HepG2 (cell line): Measurements from ENCODE around the gene NGEF. TPM values are rescaled to one million over a fixed set of nuclear protein-coding genes. Genes with fewer than 3 reads are reported as not detected.

Source experiments
- ATAC-seq: fragments of 200-7000 bp; cut with Tn5 transposase; 3 replicates; pipeline ENCODE4 v1.9.1; 2020; ENCODE audit warnings: mild to moderate bottlenecking, moderate library complexity
- BruUV-seq: library from RNA; stranded (reverse); fragments of 400-500 nt; replicated peaks from 2 replicates; lab custom pipeline; 2021; lab: Mats Ljungman, UMichigan
- CTCF ChIA-PET: fragments of 300-600 bp; formaldehyde crosslinking; extraction: SDS; loops from one replicate; lab custom pipeline; 2021; ENCODE audit warnings: low total read pairs, inconsistent platforms, low intra/inter-chr PET ratio; lab: Yijun Ruan, JAX
- POLR2A ChIA-PET: fragments of 350-600 bp; sonication (Branson Sonifier 250); formaldehyde crosslinking; loops from one replicate; lab custom pipeline; 2020; ENCODE audit warnings: antibody characterized with exemption, inconsistent platforms; lab: Yijun Ruan, JAX
- DNase-seq: peaks from one replicate; pipeline ENCODE4 v3.0.0-alpha.2; 2015; ENCODE audit warnings: low spot score
- FAIRE-seq: peaks from 3 replicates; lab custom pipeline; 2011; peaks lifted over from hg19 to GRCh38; lab: Jason Lieb, UNC
- H2AFZ ChIP-seq: one replicate; pipeline ENCODE4 v1.6.1; 2011; ENCODE audit warnings: low read length, inconsistent platforms
- H3K27ac ChIP-seq: fragments of 300-600 bp; 3 replicates; pipeline ENCODE4 v1.8.0; 2011; ENCODE audit warnings: mixed run types, mild to moderate bottlenecking, mixed read lengths, low read length, inconsistent platforms; ENCODE audit not compliant: insufficient read depth; ENCODE audit errors: extremely low read length
- H3K27me3 ChIP-seq, 2 experiments: fragments of 200-600 bp in 1 of 2; 2 replicates in 1 of 2; 3 replicates in 1 of 2; pipeline versions ENCODE4 v1.6.0 to v1.8.0; 2011; ENCODE audit warnings: low read length in 2 of 2, mild to moderate bottlenecking in 2 of 2, moderate library complexity in 2 of 2, inconsistent platforms in 1 of 2; ENCODE audit not compliant: insufficient read depth in 2 of 2, control insufficient read depth in 1 of 2
- H3K36me3 ChIP-seq, 2 experiments: fragments of 200-600 bp in 1 of 2; replicated peaks in 1 of 2; 2 replicates in 1 of 2; 3 replicates in 1 of 2; pipeline versions ENCODE4 v1.5.1 to v1.8.0; 2011; ENCODE audit warnings: low read length in 2 of 2, inconsistent platforms in 1 of 2; ENCODE audit not compliant: insufficient read depth in 2 of 2, control insufficient read depth in 1 of 2
- H3K4me1 ChIP-seq: 2 replicates; pipeline ENCODE4 v1.5.1; 2012; ENCODE audit warnings: low read length, inconsistent platforms; ENCODE audit not compliant: insufficient read depth
- H3K4me2 ChIP-seq: 2 replicates; pipeline ENCODE4 v1.6.0; 2011; ENCODE audit warnings: low read depth, low read length, inconsistent platforms
- H3K4me3 ChIP-seq, 3 experiments: fragments of 200-600 bp in 1 of 3; sonication (generic), shearing (Covaris generic) in 1 of 3; replicated peaks in 1 of 3; 2 replicates each; pipeline ENCODE4 v1.5.1; 2011 to 2016; ENCODE audit warnings: low read length in 3 of 3, inconsistent platforms in 2 of 3, low read depth in 2 of 3, mild to moderate bottlenecking in 2 of 3, control low read depth in 1 of 3, mixed read lengths in 1 of 3; ENCODE audit not compliant: insufficient read depth in 1 of 3
- H3K79me2 ChIP-seq: one replicate; pipeline ENCODE4 v1.6.1; 2011; ENCODE audit warnings: low read length, inconsistent platforms; ENCODE audit not compliant: insufficient read depth
- H3K9ac ChIP-seq: 2 replicates; pipeline ENCODE4 v1.6.0; 2011; ENCODE audit warnings: mild to moderate bottlenecking, low read depth, low read length, inconsistent platforms; ENCODE audit not compliant: insufficient read depth
- H3K9me3 ChIP-seq: 2 replicates; pipeline ENCODE4 v1.5.1; 2012; ENCODE audit warnings: mild to moderate bottlenecking, low read length
- H4K20me1 ChIP-seq: 2 replicates; pipeline ENCODE4 v1.6.0; 2011; ENCODE audit warnings: inconsistent platforms, mild to moderate bottlenecking, low read length, moderate library complexity; ENCODE audit not compliant: insufficient read depth
- CENPBD1 ChIP-seq: sonication (generic); formaldehyde crosslinking; IDR thresholded peaks from 2 replicates; pipeline ENCODE4 v1.8.0; 2022; ENCODE audit warnings: missing genetic modification reagents, low read depth, mild to moderate bottlenecking, borderline replicate concordance
- FOXJ3 ChIP-seq: sonication (generic); formaldehyde crosslinking; IDR thresholded peaks from 2 replicates; pipeline ENCODE4 v1.4.0; 2020; ENCODE audit warnings: missing genetic modification reagents, mild to moderate bottlenecking, borderline replicate concordance
- HOXA7 ChIP-seq: sonication (generic); formaldehyde crosslinking; IDR thresholded peaks from 2 replicates; pipeline ENCODE4 v1.8.1; 2022; ENCODE audit warnings: mild to moderate bottlenecking, missing genetic modification reagents, moderate library complexity
- JARID2 ChIP-seq: sonication (generic); formaldehyde crosslinking; IDR thresholded peaks from 2 replicates; pipeline ENCODE4 v1.8.1; 2023; ENCODE audit warnings: missing genetic modification reagents, inconsistent platforms; ENCODE audit not compliant: insufficient replicate concordance
- RFX5 ChIP-seq: IDR thresholded peaks from 2 replicates; pipeline ENCODE4 v1.6.1; 2011; ENCODE audit warnings: low read depth, low read length, improper control_type of control experiment
- RFXANK ChIP-seq: IDR thresholded peaks from 2 replicates; pipeline ENCODE4 v1.6.1; 2016
- SRY ChIP-seq: sonication (generic); formaldehyde crosslinking; IDR thresholded peaks from 2 replicates; pipeline ENCODE4 v1.8.0; 2022; ENCODE audit warnings: mild to moderate bottlenecking, missing genetic modification reagents
- TCF12 ChIP-seq, 2 experiments: fragments of 450-650 bp in 1 of 2; sonication (generic) in 1 of 2; formaldehyde crosslinking in 1 of 2; IDR thresholded peaks; 2 replicates each; pipeline versions ENCODE4 v1.6.1 to v1.8.0; 2017 to 2022; ENCODE audit warnings: antibody characterized with exemption in 1 of 2, mild to moderate bottlenecking in 1 of 2, missing genetic modification reagents in 1 of 2, moderate library complexity in 1 of 2
- TEAD3 ChIP-seq: optimal IDR thresholded peaks from 2 replicates; pipeline ENCODE3; 2016; ENCODE audit warnings: borderline replicate concordance
- TEF ChIP-seq: sonication (generic); formaldehyde crosslinking; IDR thresholded peaks from 2 replicates; pipeline ENCODE4 v1.5.0; 2020; ENCODE audit warnings: missing genetic modification reagents
- ZBTB43 ChIP-seq: sonication (generic); formaldehyde crosslinking; conservative IDR thresholded peaks from 2 replicates; pipeline ENCODE4 v1.4.0; 2020; ENCODE audit warnings: missing genetic modification reagents
- ZMYM2 ChIP-seq: sonication (generic); formaldehyde crosslinking; IDR thresholded peaks from 2 replicates; pipeline ENCODE4 v1.8.0; 2022; ENCODE audit warnings: mild to moderate bottlenecking, missing genetic modification reagents
- ZNF18 ChIP-seq: sonication (generic); formaldehyde crosslinking; IDR thresholded peaks from 2 replicates; pipeline ENCODE4 v1.8.0; 2022; ENCODE audit warnings: mild to moderate bottlenecking, missing genetic modification reagents; ENCODE audit not compliant: insufficient replicate concordance
- ZSCAN12 ChIP-seq: sonication (generic); formaldehyde crosslinking; IDR thresholded peaks from 2 replicates; pipeline ENCODE4 v1.9.0; 2021; ENCODE audit warnings: mild to moderate bottlenecking, missing genetic modification reagents
- WGBS: methylation state at CpG from one replicate; pipeline ENCODE4 v1.1.6; 2017; ENCODE audit warnings: low lambda C conversion rate; 5-methylcytosine and 5-hydroxymethylcytosine counted together
- in situ Hi-C: cut with HindIII; loops from 2 replicates; pipeline ENCODE4 v1.10.0; 2017; ENCODE audit warnings: low pct_unique_long_range_greater_than_20kb; ENCODE audit not compliant: extremely low pct_ligation_motif_present
- intact Hi-C: fragments of 100-400 bp; cut with micrococcal nuclease; formaldehyde crosslinking; loops from one replicate; pipeline ENCODE4 v1.10.0; 2022; ENCODE audit not compliant: unreplicated experiment
- polyA plus RNA-seq, 8 experiments: library from polyadenylated mRNA; depleted of rRNA in 3 of 8; stranded (reverse) in 7 of 8; unstranded in 1 of 8; fragments of >200 nt; fragmentation: Illumina TruSeq in 4 of 8; extraction: Trizol in 4 of 8; gene quantifications; 2 replicates each; pipeline versions ENCODE4 v1.2.1 to v1.2.3, GENCODE V29; 2011 to 2016; ENCODE audit warnings: low read depth in 4 of 8, missing spikeins in 1 of 8, mixed read lengths in 1 of 8; ENCODE audit not compliant: insufficient read depth in 1 of 8
- total RNA-seq, 5 experiments: library from RNA; depleted of rRNA; stranded (reverse); fragments of >200 nt; fragmentation: Illumina TruSeq; extraction: Trizol; gene quantifications; 2 replicates each; pipeline ENCODE4 v1.2.3, GENCODE V29; 2016; ENCODE audit warnings: low read depth in 1 of 5

The NGEF gene
- total and polyA plus RNA-seq, 2 of the 13 experiments (the other 11 are each of a cell fraction or from before 2014, with no cell fraction given): 14.4 to 36.9 TPM

DNA sequence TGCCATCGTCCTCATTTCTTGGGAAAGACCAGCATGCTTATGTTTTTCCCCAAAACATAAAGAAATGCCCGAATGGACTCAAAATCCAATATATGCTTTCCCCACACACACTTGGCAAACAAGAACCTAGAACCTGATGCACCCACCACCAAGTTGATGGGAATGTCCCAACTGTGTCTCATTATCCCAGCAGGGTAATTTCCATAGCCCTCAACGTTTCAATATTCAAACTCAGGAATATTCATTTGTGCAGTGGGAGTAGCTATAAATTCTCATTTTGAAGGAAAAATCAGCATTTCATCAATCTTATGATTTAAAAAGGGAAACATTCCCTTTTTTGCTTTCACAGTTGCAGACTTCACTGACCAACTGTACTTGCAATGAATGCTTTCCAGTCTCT, 92.3 kb downstream of the NGEF start:
- Histone ChIP-seq H3K36me3 (peaks cover 9 to 36% of the 10 kb centered on the region in 2 experiments), H3K79me2 (no peaks in the 10 kb centered on the region), H3K9ac (no peak overlapping the region), H3K4me2 (no peak overlapping the region), H3K27ac (no peak overlapping the region), H3K27me3 (no peaks in the 10 kb centered on the region), H2AFZ (no peak overlapping the region), H4K20me1 (no peaks in the 10 kb centered on the region), H3K4me3 (no peak overlapping the region), H3K4me1 (no peaks in the 10 kb centered on the region), H3K9me3 (no peaks in the 10 kb centered on the region)
- whole genome bisulfite sequencing: 82% methylated on average over 3 of the region's 3 CpGs
- in situ Hi-C loops (no loop called here), intact Hi-C loops (no loop called here)
- POLR2A ChIA-PET: no interaction called here
- CTCF ChIA-PET: no interaction called here
- FAIRE-seq: no peak
- no peak for DNase-seq
- ATAC-seq: no peak
- no TSS peak for BruUV-seq
- TF ChIP-seq RFX5 (no peak), ZMYM2 (CRISPR knock-in tag) (no peak)

- H3K4me2 ChIP-seq: no peak overlapping the region
- no peak overlapping the region for H2AFZ ChIP-seq
- FAIRE-seq (no peak), DNase-seq (no peak), ATAC-seq (no peak)
- H3K4me1 ChIP-seq: no peaks in the 10 kb centered on the region
- intact Hi-C loops (no loop called here), in situ Hi-C loops (no loop called here)
- H3K27ac ChIP-seq: no peak overlapping the region
- WGBS: 81% methylated on average over 11 of the region's 11 CpGs
- no peak overlapping the region for H3K9ac ChIP-seq
- H3K27me3 ChIP-seq: no peaks in the 10 kb centered on the region
- H4K20me1 ChIP-seq: no peaks in the 10 kb centered on the region
- no peaks in the 10 kb centered on the region for H3K79me2 ChIP-seq
- no TSS peak for BruUV-seq
- POLR2A ChIA-PET: no interaction called here
- H3K36me3 ChIP-seq: peaks cover 8 to 34% of the 10 kb centered on the region in 2 experiments
- CTCF ChIA-PET: no interaction called here
- no peaks in the 10 kb centered on the region for H3K9me3 ChIP-seq
- H3K4me3 ChIP-seq: no peak overlapping the region
- TF ChIP-seq TEAD3 (no peak), HOXA7 (no peak), CENPBD1 (no peak), RFXANK (CRISPR knock-in tag) (no peak), ZSCAN12 (CRISPR knock-in tag) (no peak), FOXJ3 (CRISPR knock-in tag) (no peak), SRY (no peak), JARID2 (CRISPR knock-in tag) (no peak), TCF12 (IDR thresholded peaks at IDR 0.05) (no peak), TCF12 (CRISPR knock-in tag; IDR thresholded peaks at IDR 0.05) (no peak), ZNF18 (CRISPR knock-in tag) (no peak), TEF (CRISPR knock-in tag) (no peak), ZBTB43 (CRISPR knock-in tag) (no peak)
Observed at GRCh38 chr2:232920055-232920454, 93.0 kb downstream of the NGEF start.
